Progenitor cell of endocrine pancreas (in vitro differentiated cells): Measurements from ENCODE around the gene ARID5B. TPM values are rescaled to one million over a fixed set of nuclear protein-coding genes. Genes with fewer than 3 reads are reported as not detected.

Source experiments
- DNase-seq: peaks from one replicate; pipeline ENCODE4 v3.0.0; 2021; ENCODE audit warnings: low spot score; ENCODE audit not compliant: unreplicated experiment
- H3K27ac Mint-ChIP-seq: 2 replicates; pipeline ENCODE4 v1.8.0; 2021; ENCODE audit warnings: mild to moderate bottlenecking, moderate library complexity, mixed read lengths
- H3K27me3 Mint-ChIP-seq: 2 replicates; pipeline ENCODE4 v1.8.0; 2021; ENCODE audit warnings: mixed read lengths
- H3K36me3 Mint-ChIP-seq: 2 replicates; pipeline ENCODE4 v1.8.0; 2022; ENCODE audit warnings: mixed read lengths; ENCODE audit not compliant: insufficient read depth
- H3K4me1 Mint-ChIP-seq: 2 replicates; pipeline ENCODE4 v1.8.0; 2021; ENCODE audit warnings: low read depth, mixed read lengths
- H3K4me3 Mint-ChIP-seq: 2 replicates; pipeline ENCODE4 v1.8.0; 2021; ENCODE audit warnings: low read depth, mild to moderate bottlenecking, moderate library complexity, mixed read lengths
- H3K9me3 Mint-ChIP-seq: 2 replicates; pipeline ENCODE4 v1.8.0; 2021; ENCODE audit warnings: low read depth, mixed read lengths
- total RNA-seq: library from RNA; stranded (reverse); gene quantifications from 2 replicates; pipeline ENCODE4 v1.2.1, GENCODE V29; 2021
- TF ChIP-seq, protein P1 (sequence below): fragments of 200-600 bp; sonication (generic); IDR thresholded peaks from one replicate; pipeline ENCODE4 v1.5.0; 2021; ENCODE audit warnings: antibody characterized with exemption, mild to moderate bottlenecking; ENCODE audit not compliant: unreplicated experiment

ARID5B gene
- total RNA-seq, 1 donor from 2014 or later: 19.7 TPM

DNA sequence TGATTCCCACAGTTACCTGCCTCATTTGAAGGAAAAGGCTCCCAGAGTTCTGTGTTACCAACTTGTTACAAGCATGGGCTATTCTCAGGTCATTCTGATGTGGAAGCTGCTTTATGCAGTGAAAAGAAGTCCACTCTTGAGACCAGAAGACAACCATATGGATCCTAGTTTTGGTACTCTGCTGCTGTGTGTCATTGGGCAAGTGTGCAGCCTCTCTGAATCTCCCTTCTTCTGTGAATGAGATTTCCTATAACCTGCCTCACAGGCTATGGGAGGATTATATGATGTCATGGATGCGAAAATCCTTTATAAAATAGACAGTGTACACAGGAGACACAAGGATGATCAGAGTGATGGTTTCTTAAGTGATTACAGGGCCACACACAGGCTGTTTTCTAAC, 166.1 kb downstream of the ARID5B start:
- H3K4me3 Mint-ChIP-seq: no peak overlapping the region
- H3K9me3 Mint-ChIP-seq: no peaks in the 10 kb centered on the region

DNA sequence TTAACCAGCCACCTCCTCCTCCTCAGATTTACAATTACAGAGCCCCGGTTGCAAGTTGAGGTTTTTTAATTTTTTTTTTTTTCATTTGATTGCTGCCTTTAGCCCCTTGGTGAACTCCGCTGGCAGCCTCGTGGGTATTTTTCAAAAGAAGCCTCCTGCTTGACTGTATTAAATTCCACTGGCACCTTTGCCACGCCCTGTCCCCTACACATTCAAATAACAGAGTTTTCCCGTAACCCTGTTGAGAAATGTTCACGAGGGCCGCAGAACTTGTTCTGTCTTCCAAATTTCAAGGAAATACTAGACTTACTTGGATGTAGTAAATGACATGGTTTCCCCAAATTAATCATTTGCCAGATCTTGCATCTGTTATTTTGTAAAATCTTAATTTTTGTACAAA, 167.0 kb downstream of the ARID5B start:
- H3K36me3 Mint-ChIP-seq: peaks cover 24% of the 10 kb centered on the region
- H3K27ac Mint-ChIP-seq: no peak overlapping the region
- H3K4me1 Mint-ChIP-seq: no peaks in the 10 kb centered on the region
- H3K4me3 Mint-ChIP-seq: no peak overlapping the region
- TF ChIP-seq, protein P1, sequence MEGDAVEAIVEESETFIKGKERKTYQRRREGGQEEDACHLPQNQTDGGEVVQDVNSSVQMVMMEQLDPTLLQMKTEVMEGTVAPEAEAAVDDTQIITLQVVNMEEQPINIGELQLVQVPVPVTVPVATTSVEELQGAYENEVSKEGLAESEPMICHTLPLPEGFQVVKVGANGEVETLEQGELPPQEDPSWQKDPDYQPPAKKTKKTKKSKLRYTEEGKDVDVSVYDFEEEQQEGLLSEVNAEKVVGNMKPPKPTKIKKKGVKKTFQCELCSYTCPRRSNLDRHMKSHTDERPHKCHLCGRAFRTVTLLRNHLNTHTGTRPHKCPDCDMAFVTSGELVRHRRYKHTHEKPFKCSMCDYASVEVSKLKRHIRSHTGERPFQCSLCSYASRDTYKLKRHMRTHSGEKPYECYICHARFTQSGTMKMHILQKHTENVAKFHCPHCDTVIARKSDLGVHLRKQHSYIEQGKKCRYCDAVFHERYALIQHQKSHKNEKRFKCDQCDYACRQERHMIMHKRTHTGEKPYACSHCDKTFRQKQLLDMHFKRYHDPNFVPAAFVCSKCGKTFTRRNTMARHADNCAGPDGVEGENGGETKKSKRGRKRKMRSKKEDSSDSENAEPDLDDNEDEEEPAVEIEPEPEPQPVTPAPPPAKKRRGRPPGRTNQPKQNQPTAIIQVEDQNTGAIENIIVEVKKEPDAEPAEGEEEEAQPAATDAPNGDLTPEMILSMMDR: no peak
- H3K9me3 Mint-ChIP-seq: no peaks in the 10 kb centered on the region
- H3K27me3 Mint-ChIP-seq: no peaks in the 10 kb centered on the region
- no peak for DNase-seq

More for the DNA sequence above, 166.1 kb downstream of the ARID5B start:
- DNase-seq: no peak
- H3K36me3 Mint-ChIP-seq: peaks cover 22% of the 10 kb centered on the region
- TF ChIP-seq, protein P1: no peak
- H3K27me3 Mint-ChIP-seq: no peaks in the 10 kb centered on the region
- no peak overlapping the region for H3K27ac Mint-ChIP-seq
- no peaks in the 10 kb centered on the region for H3K4me1 Mint-ChIP-seq

GRCh38 chr10:62069452-62070178, 168.1 kb downstream of the ARID5B start:
- Mint-ChIP-seq H3K4me1 (no peaks in the 10 kb centered on the region), H3K36me3 (peaks cover 21% of the 10 kb centered on the region), H3K4me3 (no peak overlapping the region), H3K27ac (no peak overlapping the region), H3K9me3 (no peaks in the 10 kb centered on the region), H3K27me3 (no peaks in the 10 kb centered on the region)
- DNase-seq: no peak
- TF ChIP-seq, protein P1: no peak

DNA sequence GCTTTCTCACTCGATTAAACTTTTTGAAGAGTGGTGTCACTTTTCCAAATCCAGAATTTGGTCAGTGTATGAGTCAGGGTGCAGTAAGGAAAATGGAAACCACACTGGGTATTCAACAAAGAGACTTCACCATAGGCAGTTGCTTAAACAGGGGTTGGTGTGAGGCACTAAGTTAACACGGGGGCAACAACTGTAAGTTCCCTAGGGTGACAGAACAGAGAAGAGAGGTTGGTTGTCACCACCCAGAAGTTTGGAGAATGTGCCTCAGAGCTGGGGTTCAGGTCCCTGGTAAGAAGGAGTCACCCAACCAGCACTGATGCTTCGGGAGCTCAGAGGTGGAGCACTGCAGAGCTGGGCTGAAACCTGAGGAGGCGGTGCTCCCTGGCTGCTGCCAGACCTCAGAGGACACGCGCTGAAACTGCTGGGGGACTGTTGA, 170.4 kb downstream of the ARID5B start:
- H3K27ac Mint-ChIP-seq: no peak overlapping the region
- no peaks in the 10 kb centered on the region for H3K9me3 Mint-ChIP-seq
- peaks cover 3% of the 10 kb centered on the region for H3K4me1 Mint-ChIP-seq
- TF ChIP-seq, protein P1: no peak
- H3K36me3 Mint-ChIP-seq: peaks cover 26% of the 10 kb centered on the region
- DNase-seq: no peak
- H3K4me3 Mint-ChIP-seq: no peak overlapping the region
- no peaks in the 10 kb centered on the region for H3K27me3 Mint-ChIP-seq

DNA sequence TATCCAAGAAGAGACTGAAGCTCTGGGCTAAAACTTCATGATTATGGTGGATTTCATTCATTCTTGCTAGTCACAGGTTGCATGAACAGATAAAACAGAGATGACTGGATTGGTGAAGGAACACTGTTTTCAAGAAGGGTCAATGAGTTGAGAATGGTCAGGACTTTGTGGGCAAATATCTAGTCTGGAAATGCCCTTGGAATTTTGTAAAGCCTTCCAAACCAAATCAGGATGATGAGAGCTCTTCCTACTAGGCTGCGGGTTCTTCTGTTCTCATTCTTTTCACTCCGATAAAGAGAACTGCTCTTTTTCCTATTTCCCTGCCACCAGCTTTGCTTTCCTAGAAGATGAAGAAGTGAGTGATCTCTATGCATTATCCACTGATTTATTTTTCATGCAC, 171.4 kb downstream of the ARID5B start:
- H3K4me1 Mint-ChIP-seq: peaks cover 8% of the 10 kb centered on the region
- TF ChIP-seq, protein P1: no peak
- DNase-seq: no peak
- H3K36me3 Mint-ChIP-seq: peaks cover 27% of the 10 kb centered on the region
- H3K4me3 Mint-ChIP-seq: no peak overlapping the region
- H3K27ac Mint-ChIP-seq: no peak overlapping the region
- no peaks in the 10 kb centered on the region for H3K9me3 Mint-ChIP-seq
- H3K27me3 Mint-ChIP-seq: no peaks in the 10 kb centered on the region
